Ishikawa (cell line): Measurements from ENCODE around the gene PLXNA4.

Experiments used
- CEBPB ChIP-seq: IDR thresholded peaks from 2 replicates; pipeline ENCODE4 v1.6.1; 2012
- CREB1 ChIP-seq: IDR thresholded peaks from 2 replicates; pipeline ENCODE4 v1.6.1; 2012; ENCODE audit warnings: low read depth
- EGR1 ChIP-seq: IDR thresholded peaks from 2 replicates; pipeline ENCODE4 v1.6.1; 2012
- EP300 ChIP-seq: IDR thresholded peaks from 2 replicates; pipeline ENCODE4 v1.6.1; 2012; ENCODE audit warnings: borderline replicate concordance
- FOXM1 ChIP-seq: IDR thresholded peaks from 2 replicates; pipeline ENCODE4 v1.6.1; 2012; ENCODE audit warnings: low read depth, borderline replicate concordance
- MAX ChIP-seq: IDR thresholded peaks from 2 replicates; pipeline ENCODE4 v1.6.1; 2012
- NFIC ChIP-seq: IDR thresholded peaks from 2 replicates; pipeline ENCODE4 v1.6.1; 2012
- RAD21 ChIP-seq: IDR thresholded peaks from 2 replicates; pipeline ENCODE4 v1.6.1; 2012; ENCODE audit warnings: low read depth
- REST ChIP-seq: IDR thresholded peaks from 2 replicates; pipeline ENCODE4 v1.6.1; 2012; ENCODE audit warnings: low read depth, mild to moderate bottlenecking
- TAF1 ChIP-seq: IDR thresholded peaks from 2 replicates; pipeline ENCODE4 v1.6.1; 2012; ENCODE audit warnings: low read depth, mild to moderate bottlenecking
- TCF12 ChIP-seq: IDR thresholded peaks from 2 replicates; pipeline ENCODE4 v1.6.1; 2012; ENCODE audit warnings: low read depth
- TEAD4 ChIP-seq: IDR thresholded peaks from 2 replicates; pipeline ENCODE4 v1.6.1; 2012
- USF1 ChIP-seq: IDR thresholded peaks from 2 replicates; pipeline ENCODE4 v1.6.1; 2012
- YY1 ChIP-seq: IDR thresholded peaks from 2 replicates; pipeline ENCODE4 v1.6.1; 2012; ENCODE audit warnings: low read depth
- ZBTB7A ChIP-seq: IDR thresholded peaks from 2 replicates; pipeline ENCODE4 v1.6.1; 2012; ENCODE audit warnings: low read depth

Gene PLXNA4

GRCh38 chr7:132546366-132547127 lies 29.7 kb downstream of the PLXNA4 start:
- no peak for TF ChIP-seq TEAD4
- TF ChIP-seq TAF1: no peak
- TF ChIP-seq REST: no peak
- TF ChIP-seq YY1: no peak
- no peak for TF ChIP-seq CEBPB
- TF ChIP-seq EP300: no peak
- no peak for TF ChIP-seq FOXM1
- TF ChIP-seq MAX: no peak

- TF ChIP-seq REST (no peak), TAF1 (no peak), USF1 (no peak), ZBTB7A (no peak)
Observed at GRCh38 chr7:132545756-132546155, 30.5 kb downstream of the PLXNA4 start.

GRCh38 chr7:132544999-132545398 lies 31.3 kb downstream of the PLXNA4 start:
- TF ChIP-seq USF1 (no peak), CREB1 (no peak), TCF12 (no peak), TAF1 (no peak), YY1 (no peak), RAD21 (no peak), MAX (no peak), EP300 (no peak), EGR1 (no peak), FOXM1 (no peak), ZBTB7A (no peak), CEBPB (no peak), REST (no peak), TEAD4 (no peak), NFIC (no peak)

GRCh38 chr7:132544025-132544424 lies 32.2 kb downstream of the PLXNA4 start:
- TF ChIP-seq ZBTB7A (no peak), CREB1 (no peak), FOXM1 (no peak), CEBPB (no peak), TCF12 (no peak), MAX (no peak), NFIC (no peak), YY1 (no peak), EGR1 (no peak), RAD21 (no peak), USF1 (no peak)
